Spleen (tissue), 11 donors: ENCODE results near the gene TPSD1. TPM values are rescaled to one million over a fixed set of nuclear protein-coding genes. Genes with fewer than 3 reads are reported as not detected.

ENCODE experiments used
- DNase-seq: peaks from one replicate; pipeline ENCODE4 v3.0.0-alpha.2; 2020
- H3K27ac ChIP-seq, 8 donors: fragments of 200-600 bp; sonication (generic) in 7 of 8; 1 replicate in 4 of 8; 2 replicates in 4 of 8; pipeline versions ENCODE4 v1.5.0 to v1.8.0; 2016 to 2021; ENCODE audit warnings: inconsistent platforms in 4 of 8, mild to moderate bottlenecking in 4 of 8, moderate library complexity in 1 of 8
- H3K27me3 ChIP-seq, 7 donors: fragments of 200-600 bp; sonication (generic) in 6 of 7; replicated peaks in 1 of 7; 1 replicate in 4 of 7; 2 replicates in 3 of 7; pipeline versions ENCODE4 v1.5.0 to v1.8.0; 2016 to 2021; ENCODE audit warnings: inconsistent platforms in 3 of 7, mild to moderate bottlenecking in 1 of 7
- H3K36me3 ChIP-seq, 6 donors: fragments of 200-600 bp; sonication (generic) in 5 of 6; 1 replicate in 4 of 6; 2 replicates in 2 of 6; pipeline versions ENCODE4 v1.5.0 to v1.8.0; 2016 to 2021; ENCODE audit warnings: inconsistent platforms in 2 of 6
- H3K4me1 ChIP-seq, 6 donors: fragments of 200-600 bp; sonication (generic) in 5 of 6; 1 replicate in 3 of 6; 2 replicates in 3 of 6; pipeline versions ENCODE4 v1.5.0 to v1.8.0; 2016 to 2021; ENCODE audit warnings: inconsistent platforms in 3 of 6
- H3K4me3 ChIP-seq, 8 donors: fragments of 200-600 bp; sonication (generic) in 7 of 8; 1 replicate in 4 of 8; 2 replicates in 4 of 8; pipeline versions ENCODE4 v1.5.0 to v1.8.0; 2016 to 2021; ENCODE audit warnings: inconsistent platforms in 4 of 8, mild to moderate bottlenecking in 4 of 8, moderate library complexity in 2 of 8
- H3K9me3 ChIP-seq, 8 donors: fragments of 200-600 bp; sonication (generic) in 7 of 8; 1 replicate in 4 of 8; 2 replicates in 4 of 8; pipeline versions ENCODE4 v1.5.0 to v1.8.0; 2016 to 2021; ENCODE audit warnings: inconsistent platforms in 4 of 8
- CTCF ChIP-seq, 11 experiments: fragments of 200-600 bp in 7 of 11; fragments of 450-650 bp in 4 of 11; sonication (generic) in 4 of 11; IDR thresholded peaks in 8 of 11; conservative IDR thresholded peaks in 3 of 11; 1 replicate in 7 of 11; 2 replicates in 4 of 11; pipeline versions ENCODE4 v1.4.0 to v1.8.0; 2016 to 2021; ENCODE audit warnings: antibody characterized with exemption in 11 of 11, inconsistent platforms in 4 of 11, mild to moderate bottlenecking in 1 of 11
- POLR2A ChIP-seq, 3 donors: fragments of 450-650 bp; IDR thresholded peaks; one replicate each; pipeline ENCODE4 v1.5.1; 2017; ENCODE audit warnings: antibody characterized with exemption in 3 of 3, mild to moderate bottlenecking in 1 of 3
- POLR2AphosphoS5 ChIP-seq, 3 donors: sonication (generic); formaldehyde crosslinking; IDR thresholded peaks; one replicate each; pipeline ENCODE4 v1.5.1; 2017; ENCODE audit warnings: antibody characterized with exemption in 3 of 3
- WGBS, 5 donors: extraction: QIAGEN DNeasy Blood & Tissue Kit in 3 of 5; methylation state at CpG; one replicate each; pipeline versions ENCODE4 v1.1.5 to v1.1.7; 2013 to 2018; 5-methylcytosine and 5-hydroxymethylcytosine counted together
- intact Hi-C: fragments of 100-400 bp; cut with DNase I; formaldehyde crosslinking; loops from one replicate; pipeline ENCODE4 v1.15.0; 2023; ENCODE audit warnings: low total_unique reads
- polyA plus RNA-seq, 3 donors: library from polyadenylated mRNA; stranded (reverse); fragments of 200-250 nt; gene quantifications; one replicate each; pipeline ENCODE4 v1.2.1, GENCODE V29; 2013
- total RNA-seq, 7 donors: library from RNA; depleted of rRNA in 3 of 7; stranded (reverse); fragments of >200 nt in 3 of 7; fragmentation: NEBNext Ultra II Directional in 4 of 7; extraction: Animal tissue kit (Norgen Biotek cat#: 25700) in 4 of 7; gene quantifications; one replicate each; pipeline versions ENCODE4 v1.1.0 to v1.2.1, GENCODE V29; 2016 to 2021
- donor health status: healthy with polysubstance abuse.
- donor health status: DM: no; HTN: no; CAD: no; lungs with moderate emphysema.
- donor health status: DM: no; HTN: no; CAD: no.
- donor health status: Bipolar disorder and iron deficiency.
- donor health status: healthy.
- donor health status: DM: no; HTN: no; CAD: no.
- donor health status: DM: yes; HTN: yes; CAD: no.

The TPSD1 gene
- total and polyA plus RNA-seq, 10 donors: 0.11 to 0.76 TPM; not detected in 8

GRCh38 chr16:1278477-1278876 is 22.6 kb downstream of the TPSD1 start:
- WGBS, 5 donors: 11 to 28% (median 14%) methylated on average over 6 to 18 of the region's 18 CpGs
- intact Hi-C loops: no loop called here
- H3K4me1 ChIP-seq: peaks cover 0 to 32% (median 5%) of the 10 kb centered on the region in 6 donors
- no peak for DNase-seq
- no peaks in the 10 kb centered on the region for H3K9me3 ChIP-seq
- TF ChIP-seq CTCF (IDR thresholded peaks at IDR 0.05 in 8 of 11, conservative IDR thresholded peaks at IDR 0.05 in 3 of 11): no peak
- no peak for TF ChIP-seq POLR2A (IDR thresholded peaks at IDR 0.05)
- no peak for TF ChIP-seq POLR2AphosphoS5 (IDR thresholded peaks at IDR 0.05)
- no peak overlapping the region for H3K27ac ChIP-seq
- no peaks in the 10 kb centered on the region for H3K36me3 ChIP-seq
- H3K27me3 ChIP-seq: peaks cover 0 to 76% (median 31%) of the 10 kb centered on the region in 7 donors
- no peak overlapping the region for H3K4me3 ChIP-seq

GRCh38 chr16:1279081-1279944 is 23.4 kb downstream of the TPSD1 start:
- Histone ChIP-seq H3K27me3 (peaks cover 0 to 76% (median 31%) of the 10 kb centered on the region in 7 donors), H3K9me3 (no peaks in the 10 kb centered on the region), H3K27ac (no peak overlapping the region), H3K4me1 (peaks cover 0 to 34% (median 5%) of the 10 kb centered on the region in 6 donors), H3K36me3 (no peaks in the 10 kb centered on the region), H3K4me3 (no peak overlapping the region)
- no peak for DNase-seq
- intact Hi-C loops: no loop called here
- WGBS, 5 donors: 71 to 84% (median 75%) methylated on average over 25 to 30 of the region's 30 CpGs
- TF ChIP-seq POLR2A (IDR thresholded peaks at IDR 0.05) (no peak), POLR2AphosphoS5 (IDR thresholded peaks at IDR 0.05) (no peak), CTCF (IDR thresholded peaks at IDR 0.05 in 8 of 11, conservative IDR thresholded peaks at IDR 0.05 in 3 of 11) (no peak)

GRCh38 chr16:1279945-1280589 is 24.2 kb downstream of the TPSD1 start:
- Histone ChIP-seq H3K9me3 (no peaks in the 10 kb centered on the region), H3K27ac (no peak overlapping the region), H3K36me3 (no peaks in the 10 kb centered on the region), H3K4me1 (peaks cover 0 to 34% (median 5%) of the 10 kb centered on the region in 6 donors), H3K27me3 (peaks cover 0 to 77% (median 31%) of the 10 kb centered on the region in 7 donors), H3K4me3 (no peak overlapping the region)
- TF ChIP-seq CTCF (IDR thresholded peaks at IDR 0.05 in 8 of 11, conservative IDR thresholded peaks at IDR 0.05 in 3 of 11): no peak
- TF ChIP-seq POLR2A (IDR thresholded peaks at IDR 0.05): no peak
- TF ChIP-seq POLR2AphosphoS5 (IDR thresholded peaks at IDR 0.05): no peak
- intact Hi-C loops: no loop called here
- no peak for DNase-seq
- WGBS, 5 donors: 73 to 92% (median 82%) methylated on average over 19 to 29 of the region's 29 CpGs

GRCh38 chr16:1280783-1281182 is 24.9 kb downstream of the TPSD1 start:
- Histone ChIP-seq H3K27me3 (peaks cover 0 to 79% (median 30%) of the 10 kb centered on the region in 7 donors), H3K36me3 (no peaks in the 10 kb centered on the region), H3K4me3 (no peak overlapping the region), H3K27ac (no peak overlapping the region), H3K9me3 (no peaks in the 10 kb centered on the region), H3K4me1 (peaks cover 0 to 34% (median 5%) of the 10 kb centered on the region in 6 donors)
- no peak for DNase-seq
- TF ChIP-seq CTCF (IDR thresholded peaks at IDR 0.05 in 8 of 11, conservative IDR thresholded peaks at IDR 0.05 in 3 of 11) (no peak), POLR2A (IDR thresholded peaks at IDR 0.05) (no peak), POLR2AphosphoS5 (IDR thresholded peaks at IDR 0.05) (no peak)
- intact Hi-C loops: no loop called here
- WGBS, 5 donors: 74 to 88% (median 76%) methylated on average over 8 of the region's 8 CpGs
